Measurements from ENCODE around the gene AHCYL2.
A peak's percentile ranks its signal among the peaks of the same experiment; 100 is the strongest.

Gene AHCYL2

DNA sequence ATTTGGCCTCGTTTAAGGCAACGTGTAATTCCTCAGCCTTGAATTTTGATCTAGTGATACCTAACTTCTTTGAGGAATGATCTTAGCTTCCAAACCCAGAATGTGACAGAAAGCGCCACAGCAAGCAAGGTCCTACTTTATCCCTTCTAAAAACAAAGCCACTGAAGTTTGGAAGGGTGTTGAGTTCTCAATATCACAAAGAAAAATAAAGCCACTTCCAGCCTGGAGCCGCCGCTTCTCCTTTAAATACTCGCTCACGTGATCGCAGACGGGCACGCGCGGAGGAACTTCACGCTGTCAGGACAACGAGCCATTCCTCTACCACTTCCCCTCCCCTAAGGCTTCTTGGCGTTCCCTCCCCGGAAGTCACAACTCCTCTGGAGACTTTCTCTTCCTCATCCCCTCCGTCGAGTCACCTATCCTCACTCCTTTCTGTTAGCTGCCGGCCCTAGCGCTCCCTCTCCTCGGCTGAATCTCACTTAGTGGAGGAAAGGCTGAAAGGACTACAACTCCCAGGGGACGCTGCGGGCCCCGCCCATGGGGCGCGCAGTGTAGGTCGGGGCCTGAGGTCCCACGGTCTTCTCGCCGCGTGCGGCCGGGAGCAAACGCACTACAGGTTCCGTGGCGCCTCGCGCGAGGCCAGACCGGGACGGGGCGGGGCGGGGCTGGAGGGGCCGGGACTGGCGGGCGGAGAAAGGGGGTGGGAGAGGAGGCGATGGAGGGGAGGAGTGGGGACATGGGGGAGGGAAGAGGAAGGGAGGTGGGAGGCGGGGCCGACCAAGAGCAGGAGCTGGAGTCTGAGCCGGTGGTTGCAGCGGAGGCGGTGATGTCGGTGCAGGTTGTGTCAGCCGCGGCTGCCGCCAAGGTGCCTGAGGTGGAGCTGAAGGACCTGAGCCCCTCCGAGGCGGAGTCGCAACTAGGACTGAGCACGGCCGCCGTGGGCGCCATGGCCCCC is at the start of gene AHCYL2:
TSS of gene AHCYL2 (plus strand) at position 780 of the 955 bp plus-strand sequence.
- peak; percentile 98 for DNase-seq

DNA sequence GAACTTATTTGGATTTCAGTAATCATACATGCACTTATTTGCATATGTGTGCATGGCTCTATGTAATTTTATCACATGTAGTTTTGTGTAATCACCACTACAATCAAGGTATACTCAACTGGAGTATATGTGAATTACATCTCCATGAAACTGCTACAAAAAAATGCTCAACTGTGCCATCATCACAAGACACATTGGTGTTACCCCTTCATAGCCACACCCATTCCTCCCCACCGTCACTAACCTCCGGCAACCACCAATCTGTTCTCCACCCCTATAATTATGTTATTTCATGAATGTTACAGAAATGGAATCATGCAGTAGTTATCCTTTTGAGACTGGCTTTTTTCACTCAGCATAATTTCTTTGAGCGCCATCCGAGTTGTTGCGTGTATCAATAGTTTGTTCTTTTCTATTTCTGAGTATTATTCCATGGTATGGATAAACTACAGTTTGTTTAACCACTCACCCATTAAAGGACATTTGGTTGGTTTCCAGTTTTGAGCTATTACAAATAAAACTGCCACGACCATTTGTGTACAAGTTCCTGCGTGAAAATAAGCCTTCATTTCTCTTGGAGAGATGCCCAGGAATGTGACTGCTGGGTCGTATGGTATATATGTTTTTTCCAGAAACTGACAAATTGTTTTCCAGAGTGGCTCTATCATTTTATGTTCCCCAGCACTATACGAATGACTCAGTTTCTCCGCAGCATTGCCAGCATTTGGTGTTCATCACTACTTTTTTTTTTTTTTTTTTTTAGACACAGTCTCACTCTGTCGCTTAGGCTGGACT is 47.7 kb upstream of the AHCYL2 start:
- DNase-seq, result no peak

DNA sequence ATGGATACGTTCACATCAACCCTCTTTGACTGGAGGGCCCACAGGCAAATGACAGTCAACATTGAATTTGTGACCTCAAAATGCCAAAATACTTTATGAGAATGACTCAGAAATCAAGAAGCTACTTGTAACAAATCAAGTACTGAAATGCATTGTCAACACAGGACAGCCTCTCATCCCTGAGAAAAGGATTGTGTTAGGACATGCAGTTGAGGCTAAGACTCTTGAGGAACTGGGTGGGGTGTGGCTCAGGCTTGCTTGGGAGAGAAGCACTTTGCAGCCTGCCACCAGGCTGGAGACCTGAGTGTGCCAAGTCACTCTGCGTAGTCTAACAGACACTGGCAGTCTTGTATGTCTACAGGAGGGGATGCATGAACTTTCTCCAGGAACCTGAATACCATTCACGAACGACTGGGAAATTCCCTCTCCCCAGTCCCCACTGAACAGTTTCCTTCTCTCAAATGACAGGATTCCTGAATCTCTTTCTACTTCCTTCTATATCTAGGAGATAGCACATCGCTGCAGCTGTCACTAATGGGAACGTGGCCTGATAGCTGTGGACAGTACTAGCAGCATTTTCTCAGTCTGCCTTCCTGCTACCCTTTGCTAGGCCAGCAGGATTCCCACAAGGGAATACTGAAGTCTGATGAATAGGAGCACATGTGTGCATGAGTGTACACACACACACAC is 39.7 kb upstream of the AHCYL2 start:
- no peak for DNase-seq

DNA sequence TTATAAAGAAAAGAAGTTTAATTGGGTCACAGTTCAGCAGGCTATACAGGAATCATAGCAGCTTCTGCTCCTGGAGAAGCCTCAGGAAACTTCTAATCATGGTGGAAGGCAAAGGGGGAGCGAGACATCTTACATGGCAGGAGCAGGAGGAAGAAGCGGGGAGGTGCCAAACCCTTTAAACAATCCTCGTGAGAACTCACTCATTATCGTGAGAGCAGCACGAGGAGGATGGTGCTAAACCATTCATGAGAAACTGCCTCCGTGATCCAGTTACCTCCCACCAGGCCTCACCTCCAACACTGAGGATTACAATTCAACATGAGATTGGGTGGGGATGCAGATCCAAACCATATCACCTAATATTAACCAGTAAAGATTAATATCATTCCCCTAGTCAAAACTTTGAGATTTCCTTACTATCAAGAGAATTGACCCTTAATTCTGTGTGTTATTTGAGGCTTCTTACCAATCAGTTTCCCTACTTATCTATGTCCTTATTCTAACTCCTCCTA is 38.0 kb upstream of the AHCYL2 start:
- DNase-seq, result no peak

DNA sequence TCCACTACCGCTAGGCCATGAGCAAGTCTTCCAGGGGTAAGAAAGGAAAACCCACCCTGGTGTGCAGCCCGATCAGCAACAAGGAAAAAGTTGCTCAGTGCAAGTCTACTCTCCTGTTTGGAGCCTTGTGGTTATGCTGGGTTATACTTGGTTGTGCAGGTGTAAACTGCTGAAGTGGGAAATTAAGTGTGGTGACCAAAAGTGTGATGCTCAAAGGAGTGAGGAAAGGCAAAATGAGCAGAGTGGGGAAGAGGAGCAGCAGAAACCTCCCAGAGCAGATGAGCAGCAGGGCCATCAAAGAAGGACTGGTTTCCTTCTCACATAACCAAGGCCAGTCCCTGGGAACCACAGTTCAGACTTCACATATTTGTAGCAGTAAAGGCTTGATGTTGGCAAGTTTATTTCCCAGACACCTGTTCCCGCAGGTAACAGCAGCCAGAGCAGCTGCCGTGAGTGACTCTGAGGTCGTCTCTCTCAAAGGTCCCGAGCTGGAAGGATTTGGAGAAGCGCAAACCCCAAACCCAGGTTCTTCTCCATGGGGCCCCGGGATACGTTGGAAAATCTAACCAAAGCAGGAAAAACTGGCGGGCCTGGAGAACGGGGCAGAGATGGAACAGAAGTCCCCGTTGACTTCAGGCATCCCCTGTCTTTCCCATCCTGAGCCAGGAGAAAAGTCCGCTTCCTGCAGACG is 37.0 kb upstream of the AHCYL2 start:
- no peak for DNase-seq

DNA sequence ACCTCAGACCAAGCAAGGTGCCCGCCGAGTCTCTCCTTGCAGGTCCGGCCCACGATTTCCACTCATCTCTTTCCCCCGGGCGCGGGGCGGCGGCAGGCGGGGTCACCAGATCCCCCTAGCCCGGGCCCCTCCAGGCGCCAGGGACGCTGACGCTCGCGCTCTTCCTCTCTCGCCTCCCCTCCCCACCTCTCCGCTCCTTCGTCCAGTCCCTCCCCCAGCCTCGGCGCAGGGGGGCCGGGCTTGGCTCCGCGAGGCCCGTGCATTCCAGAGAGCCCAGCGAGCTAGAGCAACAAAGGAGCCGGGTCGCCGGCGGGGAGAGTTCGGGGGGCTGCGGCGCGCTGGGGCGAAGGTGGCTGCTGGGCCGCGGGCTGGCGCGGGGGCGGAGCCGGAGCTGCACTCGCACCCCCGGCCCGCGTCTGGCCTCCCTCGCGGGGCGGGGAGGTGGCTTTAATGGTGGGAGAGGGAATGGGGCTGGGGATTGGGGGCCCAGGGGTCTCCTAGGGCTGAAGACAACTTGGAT is 36.4 kb upstream of the AHCYL2 start, which contains the start of gene SMO:
TSS of gene SMO (plus strand) at position 262 of the 520 bp plus-strand sequence. CDS start 519 bp downstream, outside the sequence.
- DNase-seq, result no peak

DNA sequence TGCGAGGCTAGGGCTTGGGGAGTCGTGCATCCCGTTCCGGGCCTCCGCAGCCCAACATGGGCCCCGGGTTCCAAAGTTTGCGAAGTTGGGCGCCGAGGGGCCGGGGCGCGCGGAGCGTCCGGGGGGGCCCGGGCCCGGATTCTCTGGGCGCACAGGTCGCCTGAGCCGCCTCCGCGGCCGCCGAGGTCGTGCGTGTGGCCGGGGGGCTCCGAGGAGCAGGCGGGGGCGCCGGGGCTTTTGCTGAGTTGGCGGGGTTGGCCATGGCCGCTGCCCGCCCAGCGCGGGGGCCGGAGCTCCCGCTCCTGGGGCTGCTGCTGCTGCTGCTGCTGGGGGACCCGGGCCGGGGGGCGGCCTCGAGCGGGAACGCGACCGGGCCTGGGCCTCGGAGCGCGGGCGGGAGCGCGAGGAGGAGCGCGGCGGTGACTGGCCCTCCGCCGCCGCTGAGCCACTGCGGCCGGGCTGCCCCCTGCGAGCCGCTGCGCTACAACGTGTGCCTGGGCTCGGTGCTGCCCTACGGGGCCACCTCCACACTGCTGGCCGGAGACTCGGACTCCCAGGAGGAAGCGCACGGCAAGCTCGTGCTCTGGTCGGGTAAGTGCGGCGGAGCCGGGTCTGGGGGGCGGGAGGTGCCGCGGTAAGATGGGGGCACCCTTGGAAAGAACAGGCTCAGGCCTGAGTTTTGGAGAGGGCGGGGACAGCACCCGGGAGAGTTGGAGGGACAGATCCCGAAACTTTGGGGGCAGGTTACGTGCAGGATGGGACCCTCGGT is 35.8 kb upstream of the AHCYL2 start:
- DNase-seq, result no peak

DNA sequence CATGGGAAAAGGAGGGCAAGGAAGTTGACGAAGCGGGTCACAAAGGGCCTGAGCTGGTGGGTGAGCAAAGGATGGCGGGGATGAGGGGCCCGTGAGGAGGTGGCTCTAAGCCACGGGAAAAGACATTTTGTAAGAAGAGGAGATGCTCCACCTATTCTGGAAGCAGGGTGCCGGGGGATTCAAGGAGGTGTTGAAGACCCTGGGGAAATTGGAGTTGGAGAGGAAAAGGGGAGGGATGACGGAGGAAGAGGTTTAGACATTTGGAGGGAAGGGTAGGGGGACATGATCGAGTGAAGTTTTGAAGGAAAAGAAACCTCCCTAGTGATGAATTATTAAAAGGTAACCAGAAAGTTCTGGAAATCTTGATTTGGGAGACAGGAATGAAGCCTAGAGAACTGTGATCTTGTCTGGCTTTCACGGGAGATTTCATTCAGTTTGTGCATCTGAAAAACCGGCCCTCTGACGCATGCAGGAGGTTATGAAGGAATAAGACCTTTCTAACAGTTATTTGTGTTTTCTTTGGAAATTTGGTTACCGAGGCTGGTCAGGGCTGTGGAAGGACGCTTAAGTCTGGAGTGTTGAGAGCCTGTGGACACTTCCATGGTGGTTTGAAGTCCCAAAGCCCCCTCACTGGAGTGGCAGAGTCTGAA is 35.0 kb upstream of the AHCYL2 start:
- no peak for DNase-seq

DNA sequence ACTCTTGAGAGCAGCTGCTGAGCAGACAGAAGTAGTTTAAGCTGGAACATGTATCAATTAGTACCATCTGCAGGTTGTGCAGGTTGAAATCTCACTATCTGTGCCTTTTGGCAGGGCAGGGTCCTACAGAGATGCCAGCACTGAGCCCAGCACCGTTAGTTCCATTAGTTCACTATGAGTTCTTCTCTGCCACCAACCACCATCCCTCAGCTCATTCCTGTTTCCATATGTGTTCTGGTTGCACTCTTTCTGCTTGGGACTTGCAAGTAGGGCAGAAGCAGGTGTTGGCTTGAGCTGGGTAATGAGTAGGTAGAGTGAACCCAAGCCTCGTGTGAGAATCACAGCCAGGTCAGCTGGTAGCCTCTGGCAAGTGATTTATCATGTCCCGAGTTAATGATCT is 33.6 kb upstream of the AHCYL2 start:
- DNase-seq, result no peak

DNA sequence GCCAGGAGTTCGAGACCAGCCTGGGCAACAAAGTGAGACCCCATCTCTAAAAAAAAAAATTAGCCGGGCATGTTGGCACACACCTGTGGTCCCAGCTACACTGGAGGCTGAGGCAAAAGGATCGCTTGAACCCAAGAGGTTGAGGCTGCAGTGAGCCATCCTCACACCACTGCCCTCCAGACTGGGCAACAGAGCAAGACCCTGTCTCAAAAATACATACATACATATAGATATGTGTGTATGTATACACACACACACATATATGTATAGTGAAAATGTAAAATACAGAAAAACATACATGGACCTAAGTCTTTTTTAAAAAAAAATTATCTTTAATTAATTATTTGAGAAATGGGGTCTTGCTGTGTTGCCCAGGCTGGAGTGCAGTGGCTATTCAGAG is 30.9 kb upstream of the AHCYL2 start:
- DNase-seq, result no peak

DNA sequence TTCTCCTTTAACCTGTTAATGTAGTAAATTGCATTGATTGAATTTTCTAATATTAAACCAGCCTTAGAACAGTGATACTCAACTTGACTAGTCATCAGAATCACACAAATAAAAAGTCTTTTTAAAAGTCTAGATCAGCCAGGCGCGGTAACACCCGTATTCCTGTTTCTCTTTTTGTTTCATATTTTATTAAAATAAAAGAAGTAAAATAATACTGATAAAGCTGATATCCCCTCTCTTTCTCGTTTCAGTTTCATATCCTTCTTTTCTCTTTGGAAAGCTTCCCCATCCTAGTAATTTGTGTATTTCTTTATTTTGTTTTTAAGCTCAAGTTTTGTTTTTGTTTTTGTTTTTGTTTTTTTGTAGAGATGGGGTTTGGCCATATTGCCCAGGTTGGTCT is 27.1 kb upstream of the AHCYL2 start:
- DNase-seq, result no peak

DNA sequence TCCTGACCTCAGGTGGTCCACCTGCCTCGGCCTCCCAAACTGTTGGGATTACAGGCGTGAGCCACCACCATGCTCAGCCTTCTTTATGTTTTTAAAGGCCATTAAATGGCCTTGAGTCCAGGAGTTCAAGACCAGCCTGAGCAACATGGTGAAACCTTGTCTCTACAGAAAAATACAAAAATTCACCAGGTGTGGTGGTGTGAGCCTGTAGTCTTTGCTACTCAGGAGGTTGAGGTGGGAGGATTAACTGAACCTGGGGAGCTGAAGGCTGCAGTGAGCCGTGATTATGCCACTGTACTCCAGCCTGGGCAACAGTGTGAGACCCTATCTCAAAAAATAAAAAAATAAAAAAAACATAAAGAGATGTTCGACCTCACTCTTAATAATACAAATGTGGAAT is 25.4 kb upstream of the AHCYL2 start:
- DNase-seq, result no peak

DNA sequence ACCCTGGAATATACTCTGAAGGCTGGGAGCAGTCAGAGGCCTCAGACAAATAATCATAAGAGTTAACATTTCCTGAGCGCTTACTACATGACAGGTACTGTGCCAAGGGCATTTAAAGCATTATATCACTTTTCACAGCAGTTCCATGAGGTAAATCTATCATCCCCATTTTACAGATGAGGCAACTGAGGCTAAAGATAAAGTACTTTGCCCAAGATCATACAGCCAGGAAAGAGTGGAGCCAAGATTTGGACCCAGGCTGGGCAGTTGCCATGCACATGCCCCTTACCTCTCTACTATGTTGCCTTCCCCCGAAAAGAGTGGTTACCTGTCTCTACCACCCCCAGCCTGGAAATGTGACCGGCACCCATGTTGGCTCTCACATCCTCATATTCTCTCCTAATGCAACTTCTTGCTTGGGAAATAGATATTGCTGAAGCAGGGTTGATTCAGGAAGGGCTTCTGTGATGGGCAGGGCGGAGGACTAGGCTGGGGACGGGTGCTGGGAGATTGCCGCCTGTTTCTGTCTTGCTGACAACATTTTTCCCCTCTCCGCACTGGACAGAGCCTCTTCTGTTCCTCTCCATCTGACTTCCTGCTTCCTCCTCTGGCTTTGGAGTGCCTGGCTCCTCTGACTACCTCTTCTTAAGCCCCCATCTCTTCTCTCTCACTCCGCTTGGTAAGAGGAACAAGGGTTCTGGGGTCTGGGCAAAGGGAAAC is 22.6 kb upstream of the AHCYL2 start:
- no peak for DNase-seq

DNA sequence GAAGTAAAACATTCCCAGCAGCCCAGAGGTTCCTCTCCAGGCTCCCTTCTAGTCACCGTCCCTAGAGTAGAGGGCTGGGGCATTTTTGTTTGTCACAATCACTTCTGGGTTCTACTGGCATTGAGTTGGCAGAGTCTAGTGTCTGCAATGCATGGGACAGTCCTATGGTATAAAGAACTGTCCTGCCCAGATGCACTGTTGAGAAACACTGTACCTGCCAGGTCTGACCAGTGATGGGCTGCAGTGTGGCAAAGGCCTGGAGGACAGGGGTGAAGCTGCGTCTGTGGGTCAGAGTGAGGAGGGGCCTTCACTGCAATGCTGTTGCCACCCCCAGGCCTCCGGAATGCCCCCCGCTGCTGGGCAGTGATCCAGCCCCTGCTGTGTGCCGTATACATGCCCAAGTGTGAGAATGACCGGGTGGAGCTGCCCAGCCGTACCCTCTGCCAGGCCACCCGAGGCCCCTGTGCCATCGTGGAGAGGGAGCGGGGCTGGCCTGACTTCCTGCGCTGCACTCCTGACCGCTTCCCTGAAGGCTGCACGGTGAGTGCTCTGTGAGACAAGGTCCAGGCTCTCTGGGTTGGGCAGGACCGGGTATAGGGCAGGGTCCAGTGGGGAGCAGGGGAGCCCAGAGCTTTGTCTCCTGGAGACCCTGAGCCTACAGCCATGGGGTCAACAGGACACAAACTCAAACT is 21.6 kb upstream of the AHCYL2 start:
- no peak for DNase-seq

DNA sequence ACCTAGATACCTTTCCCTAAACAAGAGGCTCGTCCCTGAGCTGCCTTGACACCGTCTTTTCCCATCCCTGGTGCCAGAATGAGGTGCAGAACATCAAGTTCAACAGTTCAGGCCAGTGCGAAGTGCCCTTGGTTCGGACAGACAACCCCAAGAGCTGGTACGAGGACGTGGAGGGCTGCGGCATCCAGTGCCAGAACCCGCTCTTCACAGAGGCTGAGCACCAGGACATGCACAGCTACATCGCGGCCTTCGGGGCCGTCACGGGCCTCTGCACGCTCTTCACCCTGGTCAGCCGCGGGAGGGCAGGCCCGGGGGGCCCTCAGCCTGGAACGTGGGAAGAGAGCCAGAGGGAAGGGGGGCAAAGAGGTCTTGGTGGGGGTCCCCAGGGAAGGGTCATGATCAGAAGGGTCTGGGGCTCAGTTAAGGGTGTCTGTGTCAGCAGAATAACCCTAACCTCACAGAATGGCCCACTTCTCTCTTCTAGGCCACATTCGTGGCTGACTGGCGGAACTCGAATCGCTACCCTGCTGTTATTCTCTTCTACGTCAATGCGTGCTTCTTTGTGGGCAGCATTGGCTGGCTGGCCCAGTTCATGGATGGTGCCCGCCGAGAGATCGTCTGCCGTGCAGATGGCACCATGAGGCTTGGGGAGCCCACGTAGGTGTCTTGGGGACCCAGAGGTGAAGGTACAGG is 19.6 kb upstream of the AHCYL2 start:
- no peak for DNase-seq

DNA sequence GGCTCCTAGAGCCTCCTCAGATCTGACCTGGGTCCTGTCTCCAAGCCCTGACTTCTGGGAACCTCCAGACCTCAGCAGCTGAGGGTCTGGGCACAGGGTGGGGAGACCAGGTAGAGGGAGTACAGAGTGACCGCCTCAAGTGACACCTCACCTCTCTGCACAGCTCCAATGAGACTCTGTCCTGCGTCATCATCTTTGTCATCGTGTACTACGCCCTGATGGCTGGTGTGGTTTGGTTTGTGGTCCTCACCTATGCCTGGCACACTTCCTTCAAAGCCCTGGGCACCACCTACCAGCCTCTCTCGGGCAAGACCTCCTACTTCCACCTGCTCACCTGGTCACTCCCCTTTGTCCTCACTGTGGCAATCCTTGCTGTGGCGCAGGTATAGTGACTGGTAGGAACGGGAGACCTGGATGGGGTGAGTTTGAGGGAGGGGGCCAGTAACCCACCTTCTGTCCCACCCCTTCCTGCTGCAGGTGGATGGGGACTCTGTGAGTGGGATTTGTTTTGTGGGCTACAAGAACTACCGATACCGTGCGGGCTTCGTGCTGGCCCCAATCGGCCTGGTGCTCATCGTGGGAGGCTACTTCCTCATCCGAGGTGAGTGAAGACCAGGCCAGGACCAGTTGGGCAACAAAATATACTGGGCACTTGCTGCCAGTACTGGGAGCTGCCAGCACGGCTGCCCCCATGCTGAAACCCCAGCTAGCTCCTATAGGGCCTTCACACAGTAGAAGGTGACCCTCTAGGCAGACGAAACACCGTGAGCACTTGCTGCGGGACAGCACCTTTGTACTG is 18.6 kb upstream of the AHCYL2 start:
- DNase-seq, result no peak

DNA sequence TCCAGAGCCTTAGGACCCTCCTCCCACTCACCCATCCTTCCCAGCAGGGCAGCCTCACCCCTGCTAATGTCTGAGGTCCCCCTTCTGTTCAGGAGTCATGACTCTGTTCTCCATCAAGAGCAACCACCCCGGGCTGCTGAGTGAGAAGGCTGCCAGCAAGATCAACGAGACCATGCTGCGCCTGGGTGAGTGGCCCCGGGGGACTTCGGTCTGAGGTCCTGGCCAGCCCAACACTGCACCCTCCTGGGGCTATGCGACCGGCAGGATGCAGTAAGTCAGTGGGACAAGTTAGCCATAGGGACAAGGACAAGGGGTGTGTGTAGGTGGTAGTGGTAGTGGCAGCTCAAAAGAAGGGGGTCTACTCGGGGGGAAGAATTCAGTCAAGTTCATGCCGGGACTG is 16.2 kb upstream of the AHCYL2 start:
- DNase-seq, result no peak
